ENCODE data around the gene AQR.

- TF ChIP-seq YY1 (IDR thresholded peaks at IDR 0.05; ENCODE audit: low read depth, low read length) (no peak), POLR2A (IDR thresholded peaks at IDR 0.05; ENCODE audit: control extremely low read depth in 1 of 2, low read depth in 2 of 2, low read length in 2 of 2) (no peak), EP300 (IDR thresholded peaks at IDR 0.05; ENCODE audit: borderline replicate concordance in 1 of 2, low read depth in 2 of 2, low read length in 2 of 2) (no peak), POLR2AphosphoS5 (IDR thresholded peaks at IDR 0.05; ENCODE audit: low read depth, low read length) (no peak), CREB1 (IDR thresholded peaks at IDR 0.05) (no peak), JUN (IDR thresholded peaks at IDR 0.05; ENCODE audit: low read depth, low read length) (no peak), RXRA (IDR thresholded peaks at IDR 0.05; ENCODE audit: insufficient read depth, low read depth, low read length) (no peak), USF2 (IDR thresholded peaks at IDR 0.05; ENCODE audit: low read length) (no peak)
These were observed 24.6 kb downstream of the AQR start for GRCh38 chr15:34944936-34945335.
